Caco-2 (cell line): ENCODE results near the gene KDF1. TPM values are rescaled to one million over a fixed set of nuclear protein-coding genes. Genes with fewer than 3 reads are reported as not detected.

Experiments
- BruUV-seq: library from RNA; stranded (reverse); fragments of 400-500 nt; replicated peaks from 2 replicates; lab custom pipeline; 2021; lab: Mats Ljungman, UMichigan
- CTCF ChIA-PET: fragments of 300-600 bp; sonication (Branson Sonifier 250); formaldehyde crosslinking; loops from one replicate; lab custom pipeline; 2022; ENCODE audit warnings: antibody characterized with exemption; lab: Charles Lee
- POLR2A ChIA-PET: fragments of 300-600 bp; sonication (Branson Sonifier 250); formaldehyde crosslinking; loops from one replicate; lab custom pipeline; 2022; ENCODE audit warnings: antibody characterized with exemption; lab: Charles Lee
- DNase-seq, 2 experiments: peaks; one replicate each; pipeline versions ENCODE4 v3.0.0 to v3.0.0-alpha.2; 2020 to 2022
- H3K27me3 ChIP-seq: replicated peaks from 2 replicates; pipeline ENCODE4 v1.6.0; 2011; ENCODE audit warnings: low read length; ENCODE audit not compliant: control insufficient read depth, insufficient read depth
- H3K36me3 ChIP-seq: 2 replicates; pipeline ENCODE4 v1.5.1; 2011; ENCODE audit warnings: low read length; ENCODE audit not compliant: control insufficient read depth, insufficient read depth
- H3K4me1 ChIP-seq: fragments of 250-450 bp; sonication (Bioruptor Pico); 2 replicates; pipeline ENCODE4 v1.5.1; 2020; ENCODE audit warnings: mild to moderate bottlenecking
- H3K4me3 ChIP-seq: 2 replicates; pipeline ENCODE4 v1.5.1; 2011; ENCODE audit warnings: low read depth, mild to moderate bottlenecking, control low read depth, low read length
- H3K9me3 ChIP-seq: fragments of 250-450 bp; sonication (Bioruptor Pico); 2 replicates; pipeline ENCODE4 v1.5.1; 2020; ENCODE audit warnings: mild to moderate bottlenecking, moderate library complexity
- H3K27ac Mint-ChIP-seq: one replicate; pipeline ENCODE4 v1.8.0; 2022; ENCODE audit warnings: mixed read lengths; ENCODE audit not compliant: unreplicated experiment
- H3K27me3 Mint-ChIP-seq: one replicate; pipeline ENCODE4 v1.8.0; 2022; ENCODE audit warnings: mixed read lengths; ENCODE audit not compliant: insufficient read depth, unreplicated experiment
- H3K36me3 Mint-ChIP-seq: one replicate; pipeline ENCODE4 v1.8.0; 2022; ENCODE audit warnings: mild to moderate bottlenecking, mixed read lengths; ENCODE audit not compliant: insufficient read depth, unreplicated experiment
- H3K4me1 Mint-ChIP-seq: one replicate; pipeline ENCODE4 v1.8.0; 2022; ENCODE audit warnings: low read depth, mixed read lengths; ENCODE audit not compliant: unreplicated experiment
- H3K4me3 Mint-ChIP-seq: one replicate; pipeline ENCODE4 v1.8.0; 2022; ENCODE audit warnings: mild to moderate bottlenecking, moderate library complexity, mixed read lengths; ENCODE audit not compliant: unreplicated experiment
- H3K9me3 Mint-ChIP-seq: one replicate; pipeline ENCODE4 v1.8.0; 2022; ENCODE audit warnings: mixed read lengths; ENCODE audit not compliant: unreplicated experiment
- intact Hi-C: fragments of 100-400 bp; cut with micrococcal nuclease; formaldehyde crosslinking; loops from one replicate; pipeline ENCODE4 v1.10.0; 2022; ENCODE audit not compliant: unreplicated experiment
- total RNA-seq: library from RNA; stranded (reverse); gene quantifications from 2 replicates; pipeline ENCODE4 v1.2.3, GENCODE V29; 2022
- TF ChIP-seq, protein P1 (sequence below), 2 experiments: fragments of 200-600 bp in 1 of 2; IDR thresholded peaks; 1 replicate in 1 of 2; 2 replicates in 1 of 2; pipeline versions ENCODE4 v1.5.1 to v1.8.0; 2011 to 2022; ENCODE audit warnings: antibody characterized with exemption in 1 of 2, control low read depth in 1 of 2, inconsistent platforms in 1 of 2, low read depth in 1 of 2, low read length in 1 of 2, mild to moderate bottlenecking in 1 of 2, moderate library complexity in 1 of 2; ENCODE audit not compliant: insufficient read depth in 1 of 2, severe bottlenecking in 1 of 2, unreplicated experiment in 1 of 2

Gene KDF1
- total RNA-seq, 1 experiment from 2014 or later = 14.1 TPM

DNA sequence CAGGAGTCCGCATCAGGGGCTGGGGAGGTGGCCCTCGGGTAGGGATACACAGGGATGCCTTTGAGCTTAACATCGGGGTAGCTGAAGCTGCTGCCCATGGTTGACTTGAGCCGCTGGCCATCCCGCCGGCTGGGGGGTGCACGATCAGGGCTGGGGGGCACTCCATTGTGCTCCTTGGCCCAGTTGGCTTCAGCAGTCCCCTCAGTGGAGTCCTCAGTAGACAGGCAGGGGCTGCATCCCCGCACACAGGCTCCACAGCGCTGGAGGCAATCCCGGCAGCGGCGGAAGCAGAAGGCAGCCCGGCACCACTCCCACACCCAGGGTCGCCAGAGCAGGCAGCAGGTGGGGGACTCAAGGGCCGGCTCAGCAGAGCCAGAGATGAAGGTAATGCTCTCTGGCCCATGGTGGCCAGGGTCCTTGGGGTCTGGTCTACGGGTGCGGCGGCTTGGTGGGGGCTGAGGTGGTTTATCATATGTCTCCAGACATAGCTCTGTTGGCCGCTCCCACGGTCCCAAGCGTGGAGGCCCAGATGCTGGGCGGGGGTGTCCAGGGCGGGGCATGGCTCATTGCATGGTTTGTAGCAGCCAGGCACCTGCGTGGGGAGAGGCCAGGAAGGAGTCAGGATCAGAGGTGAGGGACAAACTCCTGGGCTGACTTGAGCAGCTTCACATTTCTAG, 8.3 kb downstream of the KDF1 start:
- no TSS peak for BruUV-seq
- Histone ChIP-seq H3K4me3 (no peak overlapping the region), H3K4me1 (no peaks in the 10 kb centered on the region), H3K9me3 (no peaks in the 10 kb centered on the region), H3K27me3 (no peaks in the 10 kb centered on the region), H3K36me3 (peaks cover 1% of the 10 kb centered on the region; the same call in 1 of the 2 replicates)
- Mint-ChIP-seq H3K27ac (no peak overlapping the region), H3K27me3 (no peaks in the 10 kb centered on the region), H3K9me3 (no peaks in the 10 kb centered on the region), H3K36me3 (peaks cover 41% of the 10 kb centered on the region), H3K4me3 (no peak overlapping the region), H3K4me1 (no peaks in the 10 kb centered on the region)
- TF ChIP-seq, protein P1, sequence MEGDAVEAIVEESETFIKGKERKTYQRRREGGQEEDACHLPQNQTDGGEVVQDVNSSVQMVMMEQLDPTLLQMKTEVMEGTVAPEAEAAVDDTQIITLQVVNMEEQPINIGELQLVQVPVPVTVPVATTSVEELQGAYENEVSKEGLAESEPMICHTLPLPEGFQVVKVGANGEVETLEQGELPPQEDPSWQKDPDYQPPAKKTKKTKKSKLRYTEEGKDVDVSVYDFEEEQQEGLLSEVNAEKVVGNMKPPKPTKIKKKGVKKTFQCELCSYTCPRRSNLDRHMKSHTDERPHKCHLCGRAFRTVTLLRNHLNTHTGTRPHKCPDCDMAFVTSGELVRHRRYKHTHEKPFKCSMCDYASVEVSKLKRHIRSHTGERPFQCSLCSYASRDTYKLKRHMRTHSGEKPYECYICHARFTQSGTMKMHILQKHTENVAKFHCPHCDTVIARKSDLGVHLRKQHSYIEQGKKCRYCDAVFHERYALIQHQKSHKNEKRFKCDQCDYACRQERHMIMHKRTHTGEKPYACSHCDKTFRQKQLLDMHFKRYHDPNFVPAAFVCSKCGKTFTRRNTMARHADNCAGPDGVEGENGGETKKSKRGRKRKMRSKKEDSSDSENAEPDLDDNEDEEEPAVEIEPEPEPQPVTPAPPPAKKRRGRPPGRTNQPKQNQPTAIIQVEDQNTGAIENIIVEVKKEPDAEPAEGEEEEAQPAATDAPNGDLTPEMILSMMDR (IDR thresholded peaks at IDR 0.05; ENCODE audit: insufficient read depth in 1 of 2, low read depth in 1 of 2, low read length in 1 of 2, severe bottlenecking in 1 of 2, unreplicated experiment in 1 of 2) = no peak
- ChIA-PET CTCF (no interaction called here), POLR2A (no interaction called here)
- intact Hi-C loops = no loop called here
- no peak for DNase-seq

DNA sequence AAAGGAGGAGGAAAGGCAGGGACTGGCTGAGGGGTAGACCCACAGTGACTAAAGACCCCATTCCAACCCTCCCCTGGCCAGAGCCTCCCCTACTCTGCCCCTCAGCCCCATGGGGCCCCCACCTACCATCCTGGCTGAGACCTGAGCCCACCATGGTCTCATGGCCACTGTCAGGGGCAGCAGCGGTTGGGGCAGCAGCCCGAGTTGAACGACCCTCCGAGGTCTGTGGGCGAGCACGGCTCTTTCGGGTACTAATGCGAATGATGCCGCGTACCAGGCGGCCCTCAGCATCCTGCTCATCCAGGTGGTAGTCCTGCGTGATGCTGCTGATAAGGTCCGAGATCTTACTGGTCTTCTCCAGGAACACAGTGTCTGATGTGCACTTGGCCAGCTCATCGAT, 9.1 kb downstream of the KDF1 start:
- BruUV-seq = no TSS peak
- Mint-ChIP-seq H3K4me1 (no peaks in the 10 kb centered on the region), H3K27ac (no peak overlapping the region), H3K36me3 (peaks cover 48% of the 10 kb centered on the region), H3K4me3 (no peak overlapping the region), H3K27me3 (no peaks in the 10 kb centered on the region), H3K9me3 (no peaks in the 10 kb centered on the region)
- no peak for DNase-seq
- POLR2A ChIA-PET = no interaction called here
- intact Hi-C loops = no loop called here
- H3K9me3 ChIP-seq = no peaks in the 10 kb centered on the region
- TF ChIP-seq, protein P1 (IDR thresholded peaks at IDR 0.05; ENCODE audit: insufficient read depth in 1 of 2, low read depth in 1 of 2, low read length in 1 of 2, severe bottlenecking in 1 of 2, unreplicated experiment in 1 of 2) = no peak
- H3K27me3 ChIP-seq = no peaks in the 10 kb centered on the region
- H3K4me3 ChIP-seq = no peak overlapping the region
- CTCF ChIA-PET = no interaction called here
- H3K4me1 ChIP-seq = no peaks in the 10 kb centered on the region
- H3K36me3 ChIP-seq = peaks cover 1% of the 10 kb centered on the region; the same call in 1 of the 2 replicates

DNA sequence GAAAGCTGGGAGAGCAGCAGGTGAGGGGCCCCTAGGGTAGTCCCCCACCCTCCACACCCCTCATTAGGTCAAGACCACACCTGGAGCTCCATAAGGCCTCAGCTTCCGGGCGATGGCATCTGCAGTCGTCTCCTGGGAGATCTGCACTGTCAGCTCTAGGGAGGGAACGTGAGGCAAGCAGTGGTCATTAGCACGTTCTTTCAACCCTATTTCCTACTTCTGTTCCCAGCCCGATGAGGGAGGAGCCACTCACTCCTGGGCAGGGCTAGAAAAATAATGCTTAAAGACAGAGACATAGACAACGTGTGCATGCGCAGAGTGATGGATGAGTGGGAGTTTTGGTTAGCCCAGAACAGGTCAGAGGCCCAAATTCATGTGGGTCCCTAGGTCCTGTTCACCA, 9.7 kb downstream of the KDF1 start:
- peaks cover 1% of the 10 kb centered on the region; the same call in 1 of the 2 replicates for H3K36me3 ChIP-seq
- intact Hi-C loops = no loop called here
- BruUV-seq = no TSS peak
- ChIA-PET CTCF (no interaction called here), POLR2A (interaction anchor here (0.5 kb wide), 1 partner anchor 122 kb away, joined by 3 read pairs; no protein-coding TSS in a partner anchor)
- H3K4me1 ChIP-seq = no peaks in the 10 kb centered on the region
- no peaks in the 10 kb centered on the region for H3K27me3 ChIP-seq
- Mint-ChIP-seq H3K27ac (no peak overlapping the region), H3K4me1 (peaks cover under 1% of the 10 kb centered on the region), H3K4me3 (no peak overlapping the region), H3K9me3 (no peaks in the 10 kb centered on the region), H3K27me3 (no peaks in the 10 kb centered on the region), H3K36me3 (peaks cover 55% of the 10 kb centered on the region)
- no peak overlapping the region for H3K4me3 ChIP-seq
- TF ChIP-seq, protein P1 (IDR thresholded peaks at IDR 0.05; ENCODE audit: insufficient read depth in 1 of 2, low read depth in 1 of 2, low read length in 1 of 2, severe bottlenecking in 1 of 2, unreplicated experiment in 1 of 2) = no peak
- no peak for DNase-seq
- H3K9me3 ChIP-seq = no peaks in the 10 kb centered on the region
